PC-3 (cell line): ENCODE measurements around the gene KCTD12. TPM values are rescaled to one million over a fixed set of nuclear protein-coding genes. Genes with fewer than 3 reads are reported as not detected.

ENCODE experiments used
- ATAC-seq: fragments of 200-7000 bp; cut with Tn5 transposase; 2 replicates; pipeline ENCODE4 v1.9.1; 2020; ENCODE audit warnings: mild to moderate bottlenecking, moderate library complexity
- BruUV-seq: library from RNA; stranded (reverse); fragments of 400-500 nt; replicated peaks from 2 replicates; lab custom pipeline; 2021; lab: Mats Ljungman, UMichigan
- CTCF ChIA-PET: fragments of 300-600 bp; sonication (Branson Sonifier 250); formaldehyde crosslinking; loops from one replicate; lab custom pipeline; 2022; ENCODE audit warnings: antibody characterized with exemption; lab: Charles Lee
- POLR2A ChIA-PET: fragments of 300-600 bp; sonication (Branson Sonifier 250); formaldehyde crosslinking; loops from one replicate; lab custom pipeline; 2022; ENCODE audit warnings: antibody characterized with exemption; ENCODE audit not compliant: unreplicated experiment; lab: Charles Lee
- DNase-seq: peaks from one replicate; pipeline ENCODE4 v3.0.0-alpha.2; 2015
- H2AFZ ChIP-seq: fragments of 300-600 bp; sonication (generic); 2 replicates; pipeline ENCODE4 v1.6.0; 2016; ENCODE audit warnings: antibody characterized with exemption, low read length
- H3F3A ChIP-seq: fragments of 300-600 bp; sonication (generic); one replicate; pipeline ENCODE4 v1.6.0; 2017; ENCODE audit warnings: antibody characterized with exemption, low read length, control low read depth, mild to moderate bottlenecking; ENCODE audit not compliant: unreplicated experiment
- H3K27ac ChIP-seq: fragments of 300-600 bp; sonication (generic); 2 replicates; pipeline ENCODE4 v1.5.1; 2016; ENCODE audit warnings: mild to moderate bottlenecking, low read length
- H3K27me3 ChIP-seq: fragments of 300-600 bp; sonication (generic); 2 replicates; pipeline ENCODE4 v1.6.1; 2016; ENCODE audit warnings: low read length, mixed read lengths
- H3K36me3 ChIP-seq: fragments of 300-600 bp; sonication (generic); 2 replicates; pipeline ENCODE4 v1.6.1; 2016; ENCODE audit warnings: low read depth, mixed run types, low read length, mixed read lengths
- H3K4me1 ChIP-seq: fragments of 300-600 bp; sonication (generic); 2 replicates; pipeline ENCODE4 v1.5.1; 2016; ENCODE audit warnings: low read length; ENCODE audit not compliant: insufficient read depth
- H3K4me2 ChIP-seq: fragments of 300-600 bp; sonication (generic); 2 replicates; pipeline ENCODE4 v1.6.0; 2016; ENCODE audit warnings: low read length
- H3K4me3 ChIP-seq: fragments of 300-600 bp; sonication (generic); 2 replicates; pipeline ENCODE4 v1.5.1; 2016; ENCODE audit warnings: mild to moderate bottlenecking, low read length, mixed read lengths
- H3K79me2 ChIP-seq: fragments of 300-600 bp; sonication (generic); 2 replicates; pipeline ENCODE4 v1.6.1; 2017; ENCODE audit warnings: low read length, mixed read lengths
- H3K9ac ChIP-seq: fragments of 300-600 bp; sonication (generic); 2 replicates; pipeline ENCODE4 v1.6.0; 2016; ENCODE audit warnings: mild to moderate bottlenecking, low read length
- H3K9me2 ChIP-seq: fragments of 300-600 bp; sonication (generic); replicated peaks from 2 replicates; pipeline ENCODE4 v1.6.1; 2016; ENCODE audit warnings: mixed run types, low read length, mixed read lengths
- H3K9me3 ChIP-seq: fragments of 300-600 bp; sonication (generic); 2 replicates; pipeline ENCODE4 v1.6.1; 2016; ENCODE audit warnings: low read length, mixed read lengths
- H4K20me1 ChIP-seq: fragments of 300-600 bp; sonication (generic); 2 replicates; pipeline ENCODE4 v1.6.1; 2016; ENCODE audit warnings: low read length, mixed read lengths
- CTCF ChIP-seq: fragments of 300-600 bp; sonication (generic); conservative IDR thresholded peaks from 2 replicates; pipeline ENCODE4 v1.5.1; 2017; ENCODE audit warnings: antibody characterized with exemption, low read depth, mild to moderate bottlenecking, low read length
- EZH2 ChIP-seq: fragments of 300-600 bp; sonication (generic); IDR thresholded peaks from one replicate; pipeline ENCODE4 v1.6.1; 2017; ENCODE audit warnings: antibody characterized with exemption, mild to moderate bottlenecking, low read length; ENCODE audit not compliant: unreplicated experiment
- EZH2phosphoT487 ChIP-seq: fragments of 300-600 bp; sonication (generic); IDR thresholded peaks from 2 replicates; pipeline ENCODE4 v1.6.1; 2018; ENCODE audit warnings: mild to moderate bottlenecking, antibody characterized with exemption, low read length, borderline replicate concordance
- intact Hi-C: fragments of 100-400 bp; cut with micrococcal nuclease; formaldehyde crosslinking; loops from 2 replicates; pipeline ENCODE4 v1.9.0; 2023
- total RNA-seq: library from RNA; depleted of rRNA; stranded (reverse); fragments of >200 nt; gene quantifications from 2 replicates; pipeline ENCODE4 v1.2.3, GENCODE V29; 2014

Gene KCTD12
- total RNA-seq, 1 experiment from 2014 or later = 7.0 TPM

GRCh38 chr13:76848596-76848995 lies 37.6 kb downstream of the KCTD12 start:
- no peak overlapping the region for H3K4me2 ChIP-seq
- no peaks in the 10 kb centered on the region for H3K79me2 ChIP-seq
- no peaks in the 10 kb centered on the region for H3K9me3 ChIP-seq
- no TSS peak for BruUV-seq
- no peak overlapping the region for H3K27ac ChIP-seq
- no peaks in the 10 kb centered on the region for H3K27me3 ChIP-seq
- ChIA-PET POLR2A (no interaction called here), CTCF (no interaction called here)
- ATAC-seq = no peak
- no peak overlapping the region for H3K9ac ChIP-seq
- TF ChIP-seq EZH2phosphoT487 (no peak), EZH2 (no peak), CTCF (no peak)
- no peaks in the 10 kb centered on the region for H3F3A ChIP-seq
- no peak overlapping the region for H2AFZ ChIP-seq
- intact Hi-C loops = no loop called here
- H3K36me3 ChIP-seq = no peaks in the 10 kb centered on the region
- no peak overlapping the region for H3K4me3 ChIP-seq
- peaks cover 15% of the 10 kb centered on the region for H3K4me1 ChIP-seq
- H3K9me2 ChIP-seq = no peaks in the 10 kb centered on the region
- no peaks in the 10 kb centered on the region for H4K20me1 ChIP-seq
- no peak for DNase-seq

- TF ChIP-seq EZH2 (no peak), CTCF (no peak), EZH2phosphoT487 (no peak)
- Histone ChIP-seq H3K36me3 (no peaks in the 10 kb centered on the region), H4K20me1 (no peaks in the 10 kb centered on the region), H3K9me2 (no peaks in the 10 kb centered on the region), H3K4me3 (no peak overlapping the region), H3K27me3 (no peaks in the 10 kb centered on the region), H3K9ac (no peak overlapping the region), H3K27ac (no peak overlapping the region), H3F3A (no peaks in the 10 kb centered on the region), H3K79me2 (no peaks in the 10 kb centered on the region), H3K4me2 (no peak overlapping the region), H2AFZ (no peak overlapping the region), H3K4me1 (no peaks in the 10 kb centered on the region; the same call in 1 of the 2 replicates), H3K9me3 (no peaks in the 10 kb centered on the region)
- ATAC-seq (no peak), DNase-seq (no peak)
- intact Hi-C loops = no loop called here
- no TSS peak for BruUV-seq
- POLR2A ChIA-PET = no interaction called here
- CTCF ChIA-PET = no interaction called here
Measured at GRCh38 chr13:76846363-76846762, 39.8 kb downstream of the KCTD12 start.

- Histone ChIP-seq H3K9me3 (no peaks in the 10 kb centered on the region), H3K36me3 (no peaks in the 10 kb centered on the region), H3K27ac (no peak overlapping the region), H2AFZ (no peak overlapping the region), H3K9ac (no peak overlapping the region), H3K27me3 (no peaks in the 10 kb centered on the region), H3K4me3 (no peak overlapping the region), H3K9me2 (no peaks in the 10 kb centered on the region), H3K79me2 (no peaks in the 10 kb centered on the region), H3K4me2 (no peak overlapping the region), H4K20me1 (no peaks in the 10 kb centered on the region), H3F3A (no peaks in the 10 kb centered on the region), H3K4me1 (no peaks in the 10 kb centered on the region; the same call in 1 of the 2 replicates)
- BruUV-seq = no TSS peak
- ChIA-PET POLR2A (no interaction called here), CTCF (no interaction called here)
- intact Hi-C loops = no loop called here
- DNase-seq = no peak
- TF ChIP-seq CTCF (no peak), EZH2 (no peak), EZH2phosphoT487 (no peak)
- no peak for ATAC-seq
Measured at GRCh38 chr13:76845865-76846264, 40.3 kb downstream of the KCTD12 start.
